GM19328 (cell line): ENCODE data around the gene PIAS4.
A peak's percentile ranks its signal among the peaks of the same experiment; 100 is the strongest.

Experiments
- ATAC-seq: cut with Tn5 transposase; IDR thresholded peaks from one replicate; pipeline ENCODE4 v1.9.1; 2021; ENCODE audit warnings: mild to moderate bottlenecking, moderate library complexity; ENCODE audit not compliant: unreplicated experiment

PIAS4 gene

DNA sequence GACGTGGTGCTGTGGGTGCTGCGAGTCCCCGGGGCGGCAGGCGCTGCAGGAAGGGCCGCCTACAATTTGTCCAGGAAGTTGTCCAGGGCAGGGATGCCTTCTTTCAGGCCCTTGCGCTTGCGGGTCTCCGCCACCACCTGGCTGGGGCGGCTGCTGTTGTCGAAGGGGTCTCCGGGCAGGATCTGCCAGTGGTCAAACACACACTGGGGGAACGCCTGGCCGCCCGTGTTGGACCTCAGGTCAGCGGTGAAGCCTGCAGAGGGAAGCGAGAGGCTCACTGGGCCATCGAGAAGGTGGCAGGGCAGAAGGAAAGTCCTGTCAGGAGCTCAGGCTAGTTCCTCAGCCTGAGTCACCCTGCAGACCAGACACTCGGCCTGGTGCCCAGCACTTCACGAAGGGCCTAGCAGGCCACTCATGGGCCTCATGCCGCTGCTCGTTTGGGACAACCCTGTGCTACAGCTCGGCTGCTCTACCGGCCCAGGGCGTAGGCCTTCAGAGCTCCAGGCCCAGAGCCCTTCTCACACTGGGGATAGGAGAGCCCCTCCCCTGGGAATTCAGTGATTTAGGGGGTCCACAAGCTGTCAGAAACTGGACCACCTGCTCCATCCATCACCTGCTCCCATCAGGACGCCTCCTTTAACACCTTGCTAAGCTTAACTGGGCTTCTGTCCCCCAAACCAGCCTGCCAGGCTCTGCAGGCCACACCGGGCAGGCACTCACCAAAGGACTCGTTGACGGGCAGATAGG is 30.9 kb upstream of the PIAS4 start:
- no peak for ATAC-seq

DNA sequence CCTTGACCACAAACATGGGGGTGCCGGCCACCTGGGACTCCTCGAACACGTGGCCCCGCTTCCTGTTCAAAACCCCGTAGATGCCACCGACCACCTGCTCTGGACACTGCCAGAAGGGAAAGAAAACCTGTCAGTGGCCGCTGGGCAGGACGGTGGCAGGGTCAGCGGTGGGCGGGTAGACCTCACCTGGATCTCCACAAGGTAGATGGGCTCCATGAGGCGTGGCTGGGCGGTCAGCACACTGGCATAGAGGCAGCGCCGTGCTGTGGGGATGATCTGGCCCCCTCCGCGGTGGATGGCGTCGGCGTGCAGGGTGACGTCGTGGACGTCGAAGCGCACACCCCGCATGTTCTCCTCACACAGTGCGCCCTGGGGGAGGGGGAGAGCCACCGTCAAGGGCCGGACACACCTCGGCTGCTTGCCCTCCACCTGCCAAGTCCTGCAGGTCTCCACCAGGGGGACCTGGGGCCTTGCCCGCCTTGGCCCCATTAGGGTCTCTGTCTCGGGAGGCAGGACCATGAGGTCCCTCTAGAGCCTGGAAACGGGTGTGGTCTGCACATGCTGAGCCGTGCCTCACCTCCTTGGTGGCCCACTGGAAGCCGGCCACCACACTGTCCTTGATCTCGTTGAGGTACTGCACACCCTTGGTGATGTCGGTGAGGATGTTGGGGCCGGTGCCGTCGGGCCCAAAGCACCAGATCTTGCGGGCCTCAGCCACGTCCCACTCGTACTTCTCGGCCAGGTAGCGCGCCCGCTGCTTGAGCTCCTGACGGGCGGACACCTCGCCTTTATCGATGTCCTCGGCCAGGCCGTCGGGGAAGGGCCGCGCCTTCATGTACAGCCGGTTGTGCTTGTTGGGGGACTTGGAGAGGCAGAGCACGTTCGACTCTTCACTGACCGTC is 30.0 kb upstream of the PIAS4 start:
- no peak for ATAC-seq

DNA sequence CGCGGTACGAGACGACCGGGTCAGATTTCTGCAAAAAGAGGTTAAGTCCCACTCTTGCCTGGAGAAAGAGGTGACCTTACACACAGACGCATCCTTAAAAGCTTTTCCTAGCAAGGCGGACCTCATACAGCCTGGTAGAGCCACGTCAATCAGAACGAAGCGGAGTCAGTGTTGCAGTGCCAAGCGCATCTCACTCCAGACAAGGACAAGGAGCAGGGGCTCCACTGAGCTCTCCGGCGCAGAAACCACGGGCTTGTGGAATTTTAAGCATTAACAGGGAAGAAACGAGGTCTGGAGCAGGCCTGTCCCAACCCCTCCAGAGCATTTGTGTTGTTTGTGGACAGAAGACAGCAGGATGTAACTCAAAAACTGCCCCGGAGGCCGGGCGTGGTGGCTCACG is 29.4 kb upstream of the PIAS4 start:
- no peak for ATAC-seq

DNA sequence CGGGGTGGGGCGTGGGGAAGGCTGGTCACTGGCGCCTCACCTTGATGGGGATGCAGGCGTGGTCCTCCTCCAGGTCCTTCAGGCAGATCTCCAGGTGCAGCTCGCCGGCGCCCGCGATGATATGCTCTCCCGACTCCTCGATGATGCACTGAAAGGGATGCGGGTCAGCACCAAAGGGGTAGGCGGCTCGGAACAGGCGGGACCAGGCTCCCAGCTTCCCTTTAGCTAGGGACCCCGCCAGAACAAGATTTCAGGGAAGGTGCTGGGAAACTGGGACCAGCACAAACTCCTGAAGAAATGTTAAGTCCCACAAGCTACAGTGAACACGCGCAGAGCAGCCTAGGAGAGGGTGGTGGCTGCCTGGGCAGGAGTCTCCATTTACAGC is 28.3 kb upstream of the PIAS4 start:
- ATAC-seq, result no peak

DNA sequence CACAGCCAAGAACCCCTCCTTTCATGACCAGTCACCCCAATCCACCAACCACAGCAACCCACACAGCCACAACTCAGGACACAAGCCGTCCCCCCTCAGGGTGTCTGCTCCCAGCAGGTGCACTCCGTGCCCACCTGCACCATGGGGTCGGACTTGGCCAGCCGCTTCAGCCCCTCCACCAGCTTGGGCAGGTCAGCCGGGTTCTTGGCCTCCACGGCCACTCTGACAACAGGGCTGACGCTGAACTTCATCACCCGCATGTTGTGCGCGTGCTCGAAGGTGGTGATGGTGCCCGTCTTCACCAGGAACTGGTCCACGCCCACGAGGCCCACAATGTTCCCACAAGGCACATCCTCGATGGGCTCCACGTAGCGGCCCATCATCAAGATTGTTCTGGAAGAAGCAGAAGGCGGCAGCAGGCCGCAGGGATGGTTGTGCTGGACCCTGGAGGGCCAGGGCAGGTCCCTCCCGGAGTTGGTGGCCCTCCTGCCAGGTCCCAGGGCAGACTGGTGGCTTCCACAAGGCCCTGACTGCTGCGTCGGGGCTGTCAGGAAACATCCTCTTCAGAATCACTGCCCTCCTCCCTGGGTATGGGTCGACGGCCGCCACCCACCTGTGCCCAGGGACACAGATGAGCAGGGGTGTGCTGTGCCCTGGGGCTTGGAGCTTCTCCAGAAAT is 27.7 kb upstream of the PIAS4 start:
- ATAC-seq, result no peak

DNA sequence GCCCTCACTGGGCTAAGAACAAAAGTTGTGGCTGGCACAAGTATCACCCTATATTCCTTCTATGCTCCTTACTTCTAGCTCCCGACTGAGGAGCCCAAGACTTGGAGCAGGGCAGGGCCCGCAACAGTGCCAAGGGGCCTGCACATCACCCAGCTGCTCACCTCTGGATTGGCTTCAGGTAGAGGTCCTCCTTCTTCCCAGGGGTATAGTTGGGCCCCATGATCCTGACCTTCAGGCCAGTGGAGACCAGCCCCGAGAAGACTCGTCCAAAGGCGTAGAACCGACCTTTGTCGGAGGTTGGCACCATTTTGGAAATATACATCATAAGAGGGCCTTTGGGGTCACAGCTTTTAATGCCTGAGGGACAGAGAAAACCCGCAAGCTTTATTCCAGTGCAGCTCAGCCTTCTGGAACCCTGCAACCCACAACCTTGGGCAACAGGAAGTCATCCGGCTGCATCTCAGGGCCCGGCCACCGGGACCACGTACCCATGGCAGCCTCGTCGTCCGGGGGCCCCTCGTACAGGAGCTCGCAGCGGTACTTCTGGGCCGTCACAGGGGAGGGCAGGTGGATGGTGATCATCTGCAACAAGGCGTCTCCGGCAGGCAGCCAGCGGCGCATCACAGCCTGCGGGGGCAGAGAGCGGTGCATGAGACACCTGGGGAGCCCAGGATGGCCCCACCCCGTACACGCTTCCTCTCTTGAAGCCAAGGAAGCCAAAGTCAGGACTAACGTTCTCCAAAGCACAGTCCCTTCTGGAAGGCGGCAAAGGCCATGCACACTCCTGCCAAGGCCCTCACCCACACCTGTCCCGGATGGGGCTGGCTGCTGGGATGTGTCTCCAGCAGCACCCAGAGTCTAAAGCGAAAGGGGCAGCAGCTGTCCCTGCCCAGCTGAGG is 26.9 kb upstream of the PIAS4 start:
- no peak for ATAC-seq

DNA sequence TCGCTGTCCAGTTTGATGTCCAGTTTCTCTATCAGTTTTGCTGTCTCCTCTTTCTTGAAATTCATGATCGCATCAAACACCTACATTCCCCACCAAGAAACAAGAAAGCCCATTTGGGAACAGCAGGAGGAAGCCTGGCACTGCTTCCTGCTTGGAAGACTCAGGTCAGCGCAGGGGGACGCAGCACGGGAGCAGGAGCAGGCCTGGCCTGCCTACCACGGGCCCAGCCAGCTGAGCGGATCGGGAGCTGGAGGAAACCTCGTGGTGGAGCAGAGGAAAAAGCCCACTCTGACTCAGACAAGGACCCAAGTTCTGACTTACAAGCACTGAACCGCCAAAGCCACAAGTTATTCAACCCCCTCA is 26.2 kb upstream of the PIAS4 start:
- ATAC-seq, result no peak

DNA sequence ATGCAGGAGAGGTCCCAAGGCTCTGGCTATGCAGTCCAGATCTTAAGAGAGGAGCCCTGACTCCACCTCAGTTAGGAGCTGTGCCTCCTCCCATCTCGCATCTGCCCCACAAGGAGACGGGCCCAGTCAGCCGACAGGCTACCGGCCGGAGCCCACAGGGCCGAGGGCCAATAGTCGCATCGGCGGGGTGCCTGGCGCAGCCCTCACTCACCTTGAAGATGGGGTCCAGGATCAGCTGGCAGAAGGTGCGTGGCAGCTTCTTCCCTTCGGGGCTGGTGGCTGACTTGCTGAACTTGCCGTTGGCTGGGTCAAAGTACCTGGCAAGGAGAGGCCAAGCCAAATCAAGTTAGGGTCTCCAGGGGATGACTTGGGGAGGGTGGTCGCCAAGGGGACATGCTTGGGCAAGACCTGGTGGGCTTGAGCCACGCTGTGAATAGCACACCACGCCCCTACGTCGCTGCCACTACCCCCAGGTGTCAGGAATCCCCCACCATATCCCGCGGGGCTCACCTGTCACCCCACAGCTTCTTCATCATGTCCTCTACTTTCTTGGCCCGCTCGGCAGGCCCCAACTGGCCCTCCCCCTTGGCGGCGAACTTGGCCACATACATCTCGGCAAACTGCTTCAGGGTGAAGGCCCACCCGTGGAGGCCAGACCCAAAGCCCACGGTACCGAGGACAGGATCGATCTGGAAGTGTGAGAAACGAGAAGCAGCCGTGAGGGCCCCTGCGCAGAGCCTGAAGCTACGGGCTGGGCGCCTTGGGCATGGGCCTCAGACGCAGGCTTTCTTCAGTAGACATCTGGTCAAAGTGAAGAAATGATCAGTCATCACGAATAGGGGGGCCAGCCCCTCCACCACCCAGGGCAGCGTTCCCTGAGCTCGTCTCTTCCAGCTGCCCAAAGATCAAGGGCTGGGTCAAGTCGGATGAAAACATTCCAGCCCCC is 25.5 kb upstream of the PIAS4 start:
- ATAC-seq, result no peak

DNA sequence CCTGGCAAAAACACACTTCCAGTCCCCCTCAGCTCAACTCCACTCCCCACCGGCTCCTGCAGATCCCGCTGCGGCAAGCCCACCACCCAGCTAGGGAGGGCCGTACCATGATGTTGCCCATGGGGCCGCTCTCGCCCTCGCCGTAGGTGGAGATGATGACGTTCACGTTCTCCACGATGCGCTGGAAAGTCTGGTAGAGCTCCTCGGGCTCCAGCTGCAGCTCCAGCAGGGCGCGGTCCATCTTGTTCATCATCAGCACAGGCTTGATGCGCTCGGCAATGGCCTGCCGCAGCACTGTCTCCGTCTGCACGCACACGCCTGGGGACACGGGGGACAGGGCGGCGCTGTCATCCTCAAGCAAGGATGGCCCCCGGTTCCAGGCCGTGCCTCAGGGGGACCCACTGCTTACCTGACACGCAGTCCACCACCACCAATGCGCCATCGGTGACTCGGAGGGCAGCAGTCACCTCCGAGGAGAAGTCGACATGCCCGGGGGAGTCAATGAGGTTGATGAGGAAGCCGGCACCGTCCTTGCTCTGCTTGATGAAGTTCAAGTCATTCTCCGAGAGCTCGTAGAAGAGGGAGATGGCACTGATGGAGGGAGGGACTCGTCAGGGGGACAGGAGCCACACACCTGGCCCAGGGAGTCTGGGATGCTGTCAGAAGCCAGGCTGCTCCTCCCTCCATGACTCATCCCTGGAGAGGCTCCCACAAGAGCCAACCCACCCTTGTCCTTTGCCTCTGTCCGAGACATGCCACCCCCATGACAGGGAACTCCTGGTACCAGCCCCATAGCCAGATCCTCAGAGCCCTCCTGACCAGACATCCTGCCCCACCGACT is 24.6 kb upstream of the PIAS4 start:
- ATAC-seq, result no peak

DNA sequence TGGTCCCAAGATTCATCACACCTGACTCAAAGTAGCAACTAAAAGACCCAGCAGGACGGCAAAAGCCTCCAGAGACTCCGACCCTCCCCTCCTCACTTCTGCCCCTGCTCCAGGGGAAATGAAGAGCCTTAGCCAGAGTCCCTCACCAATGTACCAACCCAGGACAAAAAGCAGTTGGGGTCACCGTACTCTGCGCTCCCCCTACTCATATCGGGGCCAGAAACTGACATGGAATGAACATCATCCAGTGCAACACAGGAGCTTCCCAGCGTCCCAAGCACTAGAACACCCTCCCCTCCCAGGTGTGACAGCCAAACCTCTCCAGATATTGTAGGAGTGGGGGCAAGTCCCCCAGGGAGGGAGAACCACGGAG is 24.0 kb upstream of the PIAS4 start:
- no peak for ATAC-seq

DNA sequence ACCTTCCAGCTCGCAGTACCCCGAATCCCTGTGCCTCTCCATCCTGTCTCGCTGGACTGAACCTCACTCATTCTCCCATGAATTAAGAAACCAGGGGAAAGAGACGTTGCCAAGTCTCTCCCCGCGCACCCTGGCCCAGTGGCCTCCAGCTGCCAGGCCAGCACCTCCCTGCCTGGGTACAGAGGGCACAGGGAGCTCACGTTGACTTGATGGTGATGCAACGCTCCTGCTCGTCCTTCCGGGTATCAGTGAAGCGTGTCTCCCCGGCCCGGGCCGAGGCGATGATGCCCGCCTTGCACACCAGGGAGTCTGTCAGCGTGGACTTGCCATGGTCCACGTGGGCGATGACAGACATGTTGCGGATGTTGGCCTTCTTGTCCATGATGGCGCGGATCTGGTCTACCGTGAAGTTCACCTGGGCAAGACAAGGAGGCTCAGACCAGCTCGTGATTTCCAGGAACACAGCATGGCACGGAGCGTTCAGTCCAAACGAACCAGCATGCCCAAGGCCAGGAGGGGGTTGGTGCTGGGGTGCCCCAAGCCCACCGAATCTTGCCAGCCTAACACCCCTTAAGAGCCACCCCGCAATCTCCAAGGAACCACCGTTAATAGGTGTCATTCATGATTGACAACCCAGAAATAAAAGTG is 23.5 kb upstream of the PIAS4 start:
- no peak for ATAC-seq

DNA sequence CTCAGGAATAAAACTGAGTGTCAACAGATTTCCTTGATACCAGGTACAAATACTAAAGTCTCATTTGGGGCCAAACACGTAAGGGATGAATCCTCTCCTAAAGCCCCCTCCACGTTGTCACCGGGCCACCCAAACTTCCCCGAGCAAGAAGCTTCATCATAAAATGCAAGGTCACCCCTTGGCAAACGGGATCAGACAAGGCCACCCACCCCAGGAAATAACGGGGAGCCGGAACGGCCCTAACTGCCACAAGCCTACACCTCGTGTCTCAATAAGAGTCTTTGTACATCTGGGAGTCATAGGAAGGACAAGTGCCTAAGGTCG is 23.0 kb upstream of the PIAS4 start:
- no peak for ATAC-seq

DNA sequence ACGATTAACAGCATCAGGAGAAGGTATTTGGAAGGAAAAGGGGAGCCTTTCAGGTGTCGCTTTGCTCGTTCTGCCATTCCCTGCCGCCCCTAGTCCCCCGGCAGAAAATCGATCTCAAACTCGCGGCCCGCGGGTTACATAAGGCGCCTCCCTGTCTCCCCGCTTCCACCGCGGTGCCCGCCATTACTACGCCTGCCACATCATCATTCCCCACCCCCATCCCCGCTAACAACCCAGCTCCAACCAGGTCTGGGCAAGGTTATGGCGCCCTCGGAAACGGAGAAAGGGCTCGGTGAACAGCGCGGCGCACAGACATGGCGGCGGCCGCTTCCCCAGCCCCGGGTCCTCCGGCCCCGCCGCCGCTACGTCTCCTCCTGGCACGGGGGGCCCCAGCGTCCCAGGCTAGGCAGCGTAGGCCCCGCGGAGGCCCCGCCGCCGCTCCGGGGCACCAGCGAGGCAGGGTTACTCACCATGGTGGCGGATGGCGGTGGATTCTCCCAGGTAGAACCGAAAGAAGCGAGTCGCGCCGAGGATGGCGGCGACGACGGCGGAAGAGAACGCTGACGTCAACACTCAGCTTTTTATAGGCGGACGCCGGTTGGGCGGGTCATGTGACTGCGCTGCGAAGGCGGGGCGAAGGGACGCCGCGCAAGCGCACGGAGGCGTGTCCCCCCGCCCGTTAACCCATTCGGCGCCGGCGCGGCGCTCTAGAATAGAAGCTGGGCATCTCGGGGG is 22.5 kb upstream of the PIAS4 start, which contains the start of gene EEF2:
EEF2 (minus strand) TSS at position 556 of the 735 bp plus-strand sequence; CDS start at position 473, 83 bp downstream.
- ATAC-seq, result peak; percentile 46

DNA sequence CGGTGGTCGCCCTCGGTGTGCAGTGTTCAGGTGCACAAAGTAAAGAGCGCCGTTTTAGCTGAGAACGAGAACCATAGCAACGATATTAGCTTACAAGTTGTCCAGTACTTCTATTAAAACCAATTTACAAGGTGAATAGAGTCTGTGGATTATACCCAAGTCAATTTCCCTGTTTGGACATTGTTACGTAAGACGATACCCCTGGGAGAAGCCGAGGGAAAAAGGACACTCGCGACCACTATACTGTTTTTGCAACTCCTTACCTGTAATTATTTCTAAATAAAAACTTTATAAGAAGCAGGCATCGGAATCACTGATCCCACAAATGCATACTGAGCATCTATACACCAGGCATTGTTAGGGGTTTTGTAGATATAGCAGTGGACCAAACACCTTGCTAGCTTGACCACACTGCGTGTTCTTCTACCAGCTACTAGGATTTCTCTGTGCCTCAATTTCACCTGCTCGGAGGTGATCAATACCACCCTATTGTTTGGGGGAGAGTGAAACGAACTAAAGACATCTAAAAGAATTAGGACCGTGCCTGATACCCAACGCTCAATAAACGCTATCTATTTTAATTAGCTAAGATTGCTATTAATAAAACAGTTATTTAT is 21.8 kb upstream of the PIAS4 start:
- ATAC-seq, result no peak

DNA sequence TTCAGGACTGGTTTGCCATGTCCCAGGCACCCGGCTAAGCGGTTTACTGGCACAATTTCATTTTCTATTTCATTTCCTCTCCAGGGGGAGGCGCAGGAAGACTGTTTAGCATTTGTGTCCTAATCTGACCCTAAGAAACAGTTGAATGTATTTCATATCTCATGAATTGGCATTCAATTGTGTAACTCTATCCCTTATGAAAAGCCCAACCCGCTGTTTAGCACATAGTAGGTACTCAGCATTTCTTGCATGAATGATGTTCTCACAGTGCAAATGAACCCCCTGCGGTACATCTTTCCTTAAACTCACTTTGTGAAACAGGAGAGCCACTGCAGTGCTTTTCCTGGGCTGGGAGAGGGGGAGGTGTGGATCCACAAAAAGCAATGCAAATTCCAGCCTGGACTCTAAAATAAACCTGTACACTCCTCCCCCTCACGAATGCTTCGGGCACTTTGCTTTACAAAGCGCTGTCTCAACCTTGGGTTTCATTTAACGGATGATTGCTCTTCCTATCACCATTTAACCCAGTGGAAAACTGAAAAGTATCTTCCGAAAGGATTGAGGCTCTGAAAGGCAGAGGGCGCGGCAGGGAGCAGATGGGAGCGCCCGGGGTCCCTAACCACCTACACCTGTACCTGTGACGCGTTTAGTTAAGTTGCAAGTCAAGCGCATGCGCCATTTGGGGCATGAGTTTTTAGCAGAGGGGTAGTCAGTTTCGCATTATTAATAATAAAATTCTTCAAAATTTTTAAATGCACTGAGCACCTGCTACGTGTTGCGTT is 21.1 kb upstream of the PIAS4 start:
- ATAC-seq, result no peak

DNA sequence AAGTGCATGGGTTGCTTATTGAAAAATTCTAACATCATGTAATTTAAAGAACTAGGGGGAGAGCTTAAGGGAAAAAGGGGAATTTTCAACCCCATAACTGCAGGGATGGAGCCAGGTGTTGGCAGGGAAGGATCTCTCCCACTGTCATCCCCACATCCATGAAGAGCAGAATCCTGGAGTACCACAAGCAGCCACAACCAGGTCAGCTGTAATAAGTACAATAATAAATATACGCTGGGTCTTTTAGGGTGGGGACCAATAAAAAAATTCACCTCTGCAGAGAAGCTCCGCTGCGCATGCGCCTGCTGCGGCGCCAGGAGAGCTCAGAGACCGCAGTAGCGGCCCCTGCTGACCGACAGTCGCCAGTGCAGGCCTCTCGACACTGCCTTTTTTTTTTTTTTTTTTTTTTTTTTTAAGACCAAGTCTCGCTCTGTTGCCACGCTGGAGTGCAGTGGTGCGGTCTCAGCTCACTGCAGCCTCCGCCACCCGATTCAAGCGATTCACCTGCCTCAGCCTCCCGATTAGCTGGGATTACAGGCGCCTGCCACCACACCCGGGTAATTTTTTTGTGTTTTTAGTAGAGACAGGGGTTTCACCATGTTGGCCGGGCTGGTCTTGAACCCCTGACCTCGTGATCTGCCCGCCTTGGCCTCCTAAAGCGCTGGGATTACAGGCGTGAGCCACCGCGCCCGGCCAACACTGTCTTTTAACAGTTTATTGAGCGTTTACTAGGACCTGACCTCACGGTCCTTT is 19.7 kb upstream of the PIAS4 start:
- peak; percentile 33 for ATAC-seq
